Measurements from ENCODE around the gene CENPQ. TPM values are rescaled to one million over a fixed set of nuclear protein-coding genes. Genes with fewer than 3 reads are reported as not detected.
A peak's percentile ranks its signal among the peaks of the same experiment; 100 is the strongest.

Gene CENPQ
- total RNA-seq (2016; rRNA removed; fragmentation: Illumina TruSeq; extraction: Trizol) (20.1 and 29.4 TPM in 2 replicates), polyA plus RNA-seq (2011; rRNA removed) (5.5 and 9.1 TPM in 2 replicates), polyA minus RNA-seq (2011; rRNA and poly(A)+ RNA removed; ENCODE audit: low replicate concordance) (1.6 and 1.7 TPM in 2 replicates), Bru-seq, nascent RNA (percentile 76 among the genes with signal in this experiment), BruChase-seq, experiment 1, labeled RNA remaining after a 6-hour chase (percentile 64 among the genes with signal in this experiment), BruChase-seq, experiment 2, labeled RNA remaining after a 2-hour chase (percentile 66 among the genes with signal in this experiment)
- 7.2 and 8.1 TPM in 2 replicates for total RNA-seq (2016; cell fraction: cytosol; rRNA removed; fragmentation: Illumina TruSeq; extraction: Trizol; ENCODE audit: low read depth)
- total RNA-seq (2016; cell fraction: insoluble cytoplasmic fraction; rRNA removed; fragmentation: Illumina TruSeq; extraction: Trizol): 21.6 and 28.9 TPM in 2 replicates
- 13.4 and 15.9 TPM in 2 replicates for total RNA-seq (2016; cell fraction: membrane; rRNA removed; fragmentation: Illumina TruSeq; extraction: Trizol)
- total RNA-seq (2016; cell fraction: nucleus; rRNA removed; fragmentation: Illumina TruSeq; extraction: Trizol): 14.3 and 14.9 TPM in 2 replicates
- polyA plus RNA-seq (2011; cell fraction: cytosol; rRNA removed): 2.6 and 4.3 TPM in 2 replicates
- polyA plus RNA-seq (2011; cell fraction: nucleus; rRNA removed): 1.6 TPM in 2 replicates
- polyA plus RNA-seq (2012): 6.6 and 10.3 TPM in 2 replicates
- 2.2 and 2.6 TPM in 2 replicates for polyA plus RNA-seq (2016; cell fraction: cytosol; fragmentation: Illumina TruSeq; extraction: Trizol; ENCODE audit: low read depth)
- polyA plus RNA-seq (2016; cell fraction: insoluble cytoplasmic fraction; fragmentation: Illumina TruSeq; extraction: Trizol; ENCODE audit: low read depth): 27.0 and 27.3 TPM in 2 replicates
- 4.6 and 4.7 TPM in 2 replicates for polyA plus RNA-seq (2016; cell fraction: membrane; fragmentation: Illumina TruSeq; extraction: Trizol; ENCODE audit: low read depth)
- polyA plus RNA-seq (2016; cell fraction: nucleus; fragmentation: Illumina TruSeq; extraction: Trizol; ENCODE audit: insufficient read depth, low read depth): 16.3 and 19.0 TPM in 2 replicates
- polyA minus RNA-seq (2011; cell fraction: cytosol; rRNA and poly(A)+ RNA removed): 2.9 and 3.0 TPM in 2 replicates
- 4.1 and 6.4 TPM in 2 replicates for polyA minus RNA-seq (2011; cell fraction: nucleus; rRNA and poly(A)+ RNA removed)
- long read RNA-seq, experiment 1, partial matches to known transcripts: 8 of 18 reads
- long read RNA-seq, experiment 1, other reads (novel, unspliced or antisense): 6 of 18 reads
- long read RNA-seq, experiment 2, partial matches to known transcripts: 6 of 10 reads
- long read RNA-seq, experiment 2, other reads (novel, unspliced or antisense): 1 of 10 reads

GRCh38 chr6:49462927-49463611 lies at the start of gene CENPQ, which contains the start of gene MMUT:
TSS of gene CENPQ (plus strand) at chr6:49463370. CDS start at chr6:49470177, 6,807 bp downstream.
TSS of gene MMUT (minus strand) at chr6:49463253. CDS start at chr6:49459466, 3,787 bp downstream.
- peak; percentile 100 for ATAC-seq
- Histone ChIP-seq H3K9me3 (ENCODE audit: low read length) (no peaks in the 10 kb centered on the region), H3K4me1 (ENCODE audit: insufficient read depth, low read length) (peaks cover 36% of the 10 kb centered on the region), H3K27ac (ENCODE audit: extremely low read length, insufficient read depth, low read length) (peak within 1 kb of the TSS; percentile 85), H3K4me2 (ENCODE audit: low read depth, low read length) (peak within 1 kb of the TSS; percentile 78), H2AFZ (ENCODE audit: low read length) (peak within 1 kb of the TSS; percentile 88), H4K20me1 (ENCODE audit: insufficient read depth, low read length) (no peaks in the 10 kb centered on the region), H3K9ac (ENCODE audit: insufficient read depth, low read depth, low read length) (peak within 1 kb of the TSS; percentile 90), H3K4me3 (replicated peaks in 1 of 3; ENCODE audit: insufficient read depth in 1 of 3, low read depth in 2 of 3, low read length in 3 of 3) (peak within 1 kb of the TSS; percentile 83 to 96 (median 91)), H3K36me3 (replicated peaks in 1 of 2; ENCODE audit: control insufficient read depth in 1 of 2, insufficient read depth in 2 of 2, low read length in 2 of 2) (peaks cover 0 to 8% of the 10 kb centered on the region in 2 experiments; a peak in 1 of 5 replicates), H3K79me2 (ENCODE audit: insufficient read depth, low read length) (peaks cover 65% of the 10 kb centered on the region), H3K27me3 (ENCODE audit: control insufficient read depth in 1 of 2, insufficient read depth in 2 of 2, low read length in 2 of 2) (no peaks in the 10 kb centered on the region; a peak in 1 of 5 replicates)
- POLR2A ChIA-PET: no interaction called here
- peak; percentile 89 for FAIRE-seq
- peak; percentile 98 for DNase-seq (ENCODE audit: low spot score)
- CTCF ChIA-PET (ENCODE audit: low intra/inter-chr PET ratio, low total read pairs): no interaction called here
- no TSS peak for BruUV-seq (replicated peaks)
- WGBS (ENCODE audit: low lambda C conversion rate): 1% methylated on average over 35 of the region's 37 CpGs
- in situ Hi-C loops (cut with HindIII; ENCODE audit: extremely low pct_ligation_motif_present, low pct_unique_long_range_greater_than_20kb) (no loop called here), intact Hi-C loops (cut with micrococcal nuclease; ENCODE audit: unreplicated experiment) (loop anchor here (1.0 to 2.0 kb wide), 6 partner anchors 46 to 386 kb away; no protein-coding TSS in a partner anchor)
- TF ChIP-seq NR2F6 (IDR thresholded peaks at IDR 0.05) (0 out of 2 replicates have a peak, but pooled peaks have one; percentile 8), NR2F6 (CRISPR knock-in tag; IDR thresholded peaks at IDR 0.05) (peak; percentile 55; the same call in 1 of the 2 replicates), BCL6 (CRISPR knock-in tag; IDR thresholded peaks at IDR 0.05) (peak; percentile 38; the same call in 1 of the 2 replicates), ZNF276 (CRISPR knock-in tag; IDR thresholded peaks at IDR 0.05; ENCODE audit: low read depth) (peak; percentile 81; the same call in 1 of the 2 replicates), TBX2 (CRISPR knock-in tag; IDR thresholded peaks at IDR 0.05; ENCODE audit: borderline replicate concordance) (peak; percentile 72), SOX6 (IDR thresholded peaks at IDR 0.05) (no peak), SOX6 (CRISPR knock-in tag; IDR thresholded peaks at IDR 0.05) (peak; percentile 82), TOE1 (CRISPR knock-in tag; IDR thresholded peaks at IDR 0.05) (0 out of 2 replicates have a peak, but pooled peaks have one; percentile 50), NCOR1 (IDR thresholded peaks at IDR 0.05; ENCODE audit: borderline replicate concordance, low read length) (peak; percentile 48; the same call in 1 of the 2 replicates), SP5 (CRISPR knock-in tag; IDR thresholded peaks at IDR 0.05; ENCODE audit: borderline replicate concordance, low read depth) (peak; percentile 58; the same call in 1 of the 2 replicates), IKZF5 (CRISPR knock-in tag; IDR thresholded peaks at IDR 0.05) (peak; percentile 91; the same call in 1 of the 2 replicates), ARNT (IDR thresholded peaks at IDR 0.05) (no peak), ZNF557 (CRISPR knock-in tag; IDR thresholded peaks at IDR 0.05) (0 out of 2 replicates have a peak, but pooled peaks have one; percentile 31), NFATC3 (CRISPR knock-in tag; IDR thresholded peaks at IDR 0.05) (no peak)
- TF ChIP-seq, protein P1, sequence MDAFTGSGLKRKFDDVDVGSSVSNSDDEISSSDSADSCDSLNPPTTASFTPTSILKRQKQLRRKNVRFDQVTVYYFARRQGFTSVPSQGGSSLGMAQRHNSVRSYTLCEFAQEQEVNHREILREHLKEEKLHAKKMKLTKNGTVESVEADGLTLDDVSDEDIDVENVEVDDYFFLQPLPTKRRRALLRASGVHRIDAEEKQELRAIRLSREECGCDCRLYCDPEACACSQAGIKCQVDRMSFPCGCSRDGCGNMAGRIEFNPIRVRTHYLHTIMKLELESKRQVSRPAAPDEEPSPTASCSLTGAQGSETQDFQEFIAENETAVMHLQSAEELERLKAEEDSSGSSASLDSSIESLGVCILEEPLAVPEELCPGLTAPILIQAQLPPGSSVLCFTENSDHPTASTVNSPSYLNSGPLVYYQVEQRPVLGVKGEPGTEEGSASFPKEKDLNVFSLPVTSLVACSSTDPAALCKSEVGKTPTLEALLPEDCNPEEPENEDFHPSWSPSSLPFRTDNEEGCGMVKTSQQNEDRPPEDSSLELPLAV (CRISPR knock-in tag; conservative IDR thresholded peaks at IDR 0.05; ENCODE audit: low read depth): no peak
